Stimulated activated CD8-positive, alpha-beta memory T cell treated with anti-CD3 and anti-CD28 coated beads, Interleukin-12 subunit alpha, Interleukin-12 subunit beta, amount 100 ng/mL, for 24 hours (primary cell): ENCODE data around the gene SNTA1.
"Not testable (repeated sequence)": the region's sequence is repeated elsewhere in the genome, so short reads cannot be mapped to it uniquely, and the experiment has no call there.

Experiments used
- DNase-seq: peaks from one replicate; pipeline ENCODE4 v3.0.0-alpha.2; 2020; ENCODE audit errors: extremely low read depth

The SNTA1 gene

GRCh38 chr20:33393609-33394008 is 50.0 kb downstream of the SNTA1 start:
- DNase-seq, result no peak

DNA sequence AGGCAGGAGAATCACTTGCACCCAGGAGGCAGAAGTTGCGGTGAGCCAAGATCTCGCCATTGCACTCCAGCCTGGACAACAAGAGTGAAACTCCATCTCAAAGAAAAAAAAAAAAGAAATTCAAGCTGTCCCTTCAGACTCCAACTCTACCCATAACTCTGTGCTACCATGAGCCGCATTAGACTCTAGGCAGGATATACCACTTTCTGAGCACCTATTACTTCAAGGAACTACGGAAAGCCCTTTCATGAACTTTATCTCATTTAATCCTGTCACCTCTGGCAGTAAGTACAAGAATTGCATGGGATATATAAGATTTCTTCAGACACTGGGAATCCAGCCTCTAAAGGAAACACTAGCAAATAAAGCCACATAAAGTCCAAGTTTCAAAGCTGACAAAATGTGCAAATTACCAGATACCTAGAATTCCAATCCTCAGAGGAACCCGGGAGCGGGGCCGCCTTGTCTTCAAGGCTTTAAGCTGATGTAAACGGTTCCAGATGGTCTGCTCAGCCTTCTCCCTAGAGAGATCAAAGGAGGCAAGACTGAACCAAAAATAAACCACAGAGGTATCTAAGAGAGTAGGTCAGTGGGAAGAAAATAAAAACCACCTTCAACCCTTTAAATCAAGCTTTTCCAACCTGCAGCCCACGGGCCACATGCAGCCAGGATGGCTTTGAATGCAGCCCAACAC is 51.7 kb downstream of the SNTA1 start:
- no peak for DNase-seq

DNA sequence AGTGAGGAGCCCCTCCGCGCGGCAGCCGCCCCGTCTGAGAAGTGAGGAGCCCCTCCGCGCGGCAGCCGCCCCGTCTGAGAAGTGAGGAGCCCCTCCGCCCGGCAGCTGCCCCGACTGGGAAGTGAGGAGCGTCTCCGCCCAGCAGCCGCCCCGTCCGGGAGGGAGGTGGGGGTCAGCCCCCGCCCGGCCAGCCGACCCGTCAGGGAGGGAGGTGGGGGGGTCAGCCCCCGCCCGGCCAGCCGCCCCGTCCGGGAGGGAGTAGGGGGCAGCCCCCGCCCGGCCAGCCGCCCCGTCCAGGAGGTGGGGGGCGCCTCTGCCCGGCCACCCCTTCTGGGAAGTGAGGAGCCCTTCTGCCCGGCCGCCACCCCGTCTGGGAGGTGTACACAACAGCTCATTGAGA is 54.2 kb downstream of the SNTA1 start:
- DNase-seq, result not testable (repeated sequence)

- no peak for DNase-seq
Measured at GRCh38 chr20:33388268-33388667, 55.3 kb downstream of the SNTA1 start.

GRCh38 chr20:33387177-33387576 is 56.4 kb downstream of the SNTA1 start:
- DNase-seq, result no peak

DNA sequence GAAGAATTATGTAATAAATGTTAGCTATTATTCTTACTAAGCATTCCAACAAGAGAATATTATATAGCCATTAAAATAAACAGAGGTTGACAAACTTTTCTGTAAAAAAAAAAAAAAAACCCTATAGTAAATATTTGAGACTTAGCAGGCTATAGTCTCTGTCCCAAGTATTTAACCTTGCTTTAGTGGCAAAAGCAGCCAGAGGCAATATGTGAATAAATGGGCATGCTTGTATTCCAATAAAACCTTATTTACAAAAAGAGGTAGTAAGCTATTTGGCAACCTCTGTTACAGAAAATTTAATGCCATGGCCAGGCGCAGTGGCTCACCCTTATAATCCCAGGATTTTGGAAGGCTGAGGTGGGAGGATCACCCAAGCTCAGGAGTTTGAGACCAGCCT is 56.9 kb downstream of the SNTA1 start:
- DNase-seq, result no peak

- no peak for DNase-seq
Measured at GRCh38 chr20:33377366-33377765, 66.2 kb downstream of the SNTA1 start.

GRCh38 chr20:33373735-33374605 is 69.6 kb downstream of the SNTA1 start:
- no peak for DNase-seq

DNA sequence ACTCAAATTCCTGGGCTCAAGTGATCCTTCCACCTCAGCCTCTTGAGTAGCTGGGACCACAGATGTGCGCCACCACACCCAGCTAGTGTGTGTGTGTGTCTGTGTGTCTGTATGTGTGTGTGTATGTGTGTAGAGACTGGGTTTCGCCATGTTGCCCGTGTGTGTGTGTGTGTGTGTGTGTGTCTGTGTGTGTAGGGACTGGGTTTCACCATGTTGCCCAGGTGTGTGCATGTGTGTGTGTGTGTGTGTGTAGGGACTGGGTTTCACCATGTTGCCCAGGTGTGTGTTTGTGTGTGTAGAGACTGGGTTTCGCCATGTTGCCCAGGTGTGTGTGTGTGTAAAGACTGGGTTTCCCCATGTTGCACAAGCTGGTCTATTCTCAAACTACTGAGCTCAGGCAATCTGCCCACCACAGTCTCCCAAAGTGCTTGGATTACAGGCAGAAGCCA is 70.5 kb downstream of the SNTA1 start:
- no peak for DNase-seq

- no peak for DNase-seq
Measured at GRCh38 chr20:33370291-33370690, 73.3 kb downstream of the SNTA1 start.

DNA sequence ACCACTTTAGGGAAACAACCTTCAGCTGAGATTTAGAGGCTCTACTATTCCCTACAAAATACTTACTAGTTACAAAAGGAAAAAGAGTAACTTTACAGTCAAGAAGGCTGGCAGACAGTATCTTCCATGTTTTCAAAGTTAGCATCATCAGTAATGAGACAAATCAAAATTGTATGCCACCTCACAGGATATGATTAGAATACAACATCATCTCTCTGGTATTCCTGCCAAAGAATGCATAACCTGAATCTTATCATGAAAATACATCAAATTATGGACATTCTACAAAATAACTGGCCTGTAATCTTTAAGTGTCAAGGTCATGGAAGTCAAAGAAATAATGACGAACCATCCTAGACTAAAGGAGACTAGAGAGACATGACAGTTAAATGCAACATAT is 80.7 kb downstream of the SNTA1 start:
- no peak for DNase-seq

GRCh38 chr20:33359399-33360261 is 83.9 kb downstream of the SNTA1 start:
- no peak for DNase-seq
